HEK293T (cell line): Measurements from ENCODE around the gene CCNT1.

ENCODE experiments used
- ARNT ChIP-seq: fragments of 450-650 bp; IDR thresholded peaks from 2 replicates; pipeline ENCODE4 v1.6.1; 2017; ENCODE audit warnings: mild to moderate bottlenecking
- BHLHE40 ChIP-seq: fragments of 450-650 bp; IDR thresholded peaks from 2 replicates; pipeline ENCODE4 v1.6.1; 2016; ENCODE audit warnings: mild to moderate bottlenecking, moderate library complexity, borderline replicate concordance
- CTBP1 ChIP-seq: fragments of 450-650 bp; IDR thresholded peaks from 2 replicates; pipeline ENCODE4 v1.6.1; 2016; ENCODE audit warnings: borderline replicate concordance
- ELF4 ChIP-seq: fragments of 450-650 bp; IDR thresholded peaks from 2 replicates; pipeline ENCODE4 v1.6.1; 2017; ENCODE audit warnings: antibody characterized with exemption
- FOXA1 ChIP-seq: fragments of 450-650 bp; IDR thresholded peaks from 2 replicates; pipeline ENCODE4 v1.6.1; 2016; ENCODE audit warnings: mild to moderate bottlenecking
- FOXK2 ChIP-seq: fragments of 450-650 bp; IDR thresholded peaks from 2 replicates; pipeline ENCODE4 v1.6.1; 2016; ENCODE audit warnings: mild to moderate bottlenecking
- FOXM1 ChIP-seq: fragments of 450-650 bp; IDR thresholded peaks from 2 replicates; pipeline ENCODE4 v1.6.1; 2017; ENCODE audit warnings: mild to moderate bottlenecking, borderline replicate concordance
- L3MBTL2 ChIP-seq: fragments of 450-650 bp; conservative IDR thresholded peaks from 2 replicates; pipeline ENCODE4 v1.6.1; 2016; ENCODE audit warnings: mild to moderate bottlenecking
- NFRKB ChIP-seq: fragments of 450-650 bp; IDR thresholded peaks from 2 replicates; pipeline ENCODE4 v1.6.1; 2016; ENCODE audit warnings: mild to moderate bottlenecking, moderate library complexity
- PKNOX1 ChIP-seq: fragments of 450-650 bp; IDR thresholded peaks from 2 replicates; pipeline ENCODE4 v1.6.1; 2016
- SP1 ChIP-seq: fragments of 450-650 bp; IDR thresholded peaks from 2 replicates; pipeline ENCODE4 v1.6.1; 2017

- TF ChIP-seq PKNOX1 (no peak), BHLHE40 (no peak), SP1 (no peak), FOXM1 (no peak), ARNT (no peak), CTBP1 (no peak), ELF4 (no peak), NFRKB (no peak), FOXK2 (no peak), L3MBTL2 (no peak), FOXA1 (no peak)
Measured at GRCh38 chr12:48696626-48697025, 19.9 kb downstream of the CCNT1 start.
